Measurements from ENCODE around the gene PLXNC1.

GRCh38 chr12:94263905-94264561 is 115.7 kb downstream of the PLXNC1 start:
- TF ChIP-seq POLR2AphosphoS5 (IDR thresholded peaks at IDR 0.05; ENCODE audit: low read depth) (no peak), REST (IDR thresholded peaks at IDR 0.05; ENCODE audit: insufficient replicate concordance, low read depth) (no peak)
- TF ChIP-seq, protein P1, sequence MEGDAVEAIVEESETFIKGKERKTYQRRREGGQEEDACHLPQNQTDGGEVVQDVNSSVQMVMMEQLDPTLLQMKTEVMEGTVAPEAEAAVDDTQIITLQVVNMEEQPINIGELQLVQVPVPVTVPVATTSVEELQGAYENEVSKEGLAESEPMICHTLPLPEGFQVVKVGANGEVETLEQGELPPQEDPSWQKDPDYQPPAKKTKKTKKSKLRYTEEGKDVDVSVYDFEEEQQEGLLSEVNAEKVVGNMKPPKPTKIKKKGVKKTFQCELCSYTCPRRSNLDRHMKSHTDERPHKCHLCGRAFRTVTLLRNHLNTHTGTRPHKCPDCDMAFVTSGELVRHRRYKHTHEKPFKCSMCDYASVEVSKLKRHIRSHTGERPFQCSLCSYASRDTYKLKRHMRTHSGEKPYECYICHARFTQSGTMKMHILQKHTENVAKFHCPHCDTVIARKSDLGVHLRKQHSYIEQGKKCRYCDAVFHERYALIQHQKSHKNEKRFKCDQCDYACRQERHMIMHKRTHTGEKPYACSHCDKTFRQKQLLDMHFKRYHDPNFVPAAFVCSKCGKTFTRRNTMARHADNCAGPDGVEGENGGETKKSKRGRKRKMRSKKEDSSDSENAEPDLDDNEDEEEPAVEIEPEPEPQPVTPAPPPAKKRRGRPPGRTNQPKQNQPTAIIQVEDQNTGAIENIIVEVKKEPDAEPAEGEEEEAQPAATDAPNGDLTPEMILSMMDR (IDR thresholded peaks at IDR 0.05; ENCODE audit: insufficient read depth, low read length), result no peak

Data from HL-60 (cell line).